CD14-positive monocyte (primary cell): ENCODE results near the gene UQCRC2. TPM values are rescaled to one million over a fixed set of nuclear protein-coding genes. Genes with fewer than 3 reads are reported as not detected.
A peak's percentile ranks its signal among the peaks of the same experiment; 100 is the strongest.

ENCODE experiments used
- DNase-seq, 3 donors: peaks; one replicate each; pipeline ENCODE4 v3.0.0-alpha.2; 2011 to 2022
- H2AFZ ChIP-seq: 2 replicates; pipeline ENCODE4 v1.6.0; 2012; ENCODE audit warnings: mild to moderate bottlenecking, low read depth, low read length, inconsistent platforms; ENCODE audit not compliant: insufficient read depth, poor library complexity, severe bottlenecking
- H3K27ac ChIP-seq, 2 donors: 1 replicate in 1 of 2; 2 replicates in 1 of 2; pipeline ENCODE4 v1.5.1; 2012 to 2013; ENCODE audit warnings: low read length in 2 of 2, control low read depth in 1 of 2, inconsistent platforms in 1 of 2, low read depth in 1 of 2, mild to moderate bottlenecking in 1 of 2
- H3K27me3 ChIP-seq, 2 donors: one replicate each; pipeline versions ENCODE4 v1.6.0 to v1.6.1; 2011 to 2013; ENCODE audit warnings: low read length in 2 of 2; ENCODE audit not compliant: control insufficient read depth in 2 of 2, insufficient read depth in 2 of 2
- H3K36me3 ChIP-seq, 2 donors: replicated peaks in 1 of 2; 1 replicate in 1 of 2; 2 replicates in 1 of 2; pipeline versions ENCODE4 v1.5.1 to v1.6.1; 2012 to 2013; ENCODE audit warnings: low read length in 2 of 2, control low read depth in 1 of 2, inconsistent platforms in 1 of 2, mild to moderate bottlenecking in 1 of 2; ENCODE audit not compliant: insufficient read depth in 2 of 2, control insufficient read depth in 1 of 2
- H3K4me1 ChIP-seq, 2 donors: 1 replicate in 1 of 2; 2 replicates in 1 of 2; pipeline versions ENCODE4 v1.5.1 to v1.6.1; 2012 to 2013; ENCODE audit warnings: low read length in 2 of 2, control low read depth in 1 of 2, inconsistent platforms in 1 of 2, mild to moderate bottlenecking in 1 of 2, moderate library complexity in 1 of 2; ENCODE audit not compliant: insufficient read depth in 2 of 2, control insufficient read depth in 1 of 2
- H3K4me2 ChIP-seq: replicated peaks from 2 replicates; pipeline ENCODE3; 2012; ENCODE audit warnings: low read length, moderate library complexity, mild to moderate bottlenecking; ENCODE audit not compliant: poor library complexity, severe bottlenecking; ENCODE audit errors: extremely low read depth
- H3K4me3 ChIP-seq, 3 experiments: fragments of 200-600 bp in 1 of 3; sonication (generic) in 1 of 3; replicated peaks in 1 of 3; 1 replicate in 2 of 3; 2 replicates in 1 of 3; pipeline ENCODE4 v1.5.1; 2011 to 2013; ENCODE audit warnings: low read length in 3 of 3, mild to moderate bottlenecking in 3 of 3, control low read depth in 2 of 3, low read depth in 2 of 3, inconsistent platforms in 1 of 3, moderate library complexity in 1 of 3
- H3K79me2 ChIP-seq: 2 replicates; pipeline ENCODE4 v1.6.0; 2012; ENCODE audit warnings: mild to moderate bottlenecking, control low read depth, inconsistent platforms, low read length, moderate library complexity; ENCODE audit not compliant: insufficient read depth
- H3K9ac ChIP-seq: 2 replicates; pipeline ENCODE4 v1.6.0; 2017; ENCODE audit warnings: low read length, mild to moderate bottlenecking; ENCODE audit not compliant: insufficient read depth, poor library complexity, severe bottlenecking
- H3K9me3 ChIP-seq, 2 donors: replicated peaks in 1 of 2; 1 replicate in 1 of 2; 2 replicates in 1 of 2; pipeline versions ENCODE4 v1.5.1 to v1.6.1; 2012 to 2013; ENCODE audit warnings: low read length in 2 of 2, control low read depth in 1 of 2; ENCODE audit not compliant: control insufficient read depth in 1 of 2, insufficient read depth in 1 of 2
- H4K20me1 ChIP-seq: 2 replicates; pipeline ENCODE4 v1.6.0; 2012; ENCODE audit warnings: mild to moderate bottlenecking, low read length, control low read depth, moderate library complexity; ENCODE audit not compliant: insufficient read depth
- H3K27ac Mint-ChIP-seq, 7 donors: one replicate each; pipeline ENCODE4 v1.8.0; 2020; ENCODE audit warnings: mild to moderate bottlenecking in 7 of 7, mixed read lengths in 7 of 7, moderate library complexity in 6 of 7, inconsistent platforms in 2 of 7
- H3K27me3 Mint-ChIP-seq, 3 donors: one replicate each; pipeline ENCODE4 v1.8.0; 2021 to 2022; ENCODE audit warnings: low read depth in 3 of 3, mild to moderate bottlenecking in 3 of 3, mixed read lengths in 3 of 3, moderate library complexity in 3 of 3, inconsistent platforms in 1 of 3
- H3K36me3 Mint-ChIP-seq, 2 donors: one replicate each; pipeline ENCODE4 v1.8.0; 2020; ENCODE audit warnings: mixed read lengths in 2 of 2, inconsistent platforms in 1 of 2, mild to moderate bottlenecking in 1 of 2
- H3K4me1 Mint-ChIP-seq: one replicate; pipeline ENCODE4 v1.8.0; 2020; ENCODE audit warnings: mild to moderate bottlenecking, mixed read lengths
- H3K4me3 Mint-ChIP-seq, 2 donors: one replicate each; pipeline ENCODE4 v1.8.0; 2020; ENCODE audit warnings: mild to moderate bottlenecking in 2 of 2, mixed read lengths in 2 of 2, moderate library complexity in 1 of 2
- H3K9me3 Mint-ChIP-seq, 7 donors: one replicate each; pipeline ENCODE4 v1.8.0; 2020 to 2022; ENCODE audit warnings: mixed read lengths in 7 of 7, mild to moderate bottlenecking in 6 of 7, moderate library complexity in 6 of 7, inconsistent platforms in 2 of 7
- CTCF ChIP-seq: fragments of 200-600 bp; IDR thresholded peaks from one replicate; pipeline ENCODE4 v1.8.0; 2022; ENCODE audit warnings: antibody characterized with exemption, mild to moderate bottlenecking
- WGBS: methylation state at CpG from one replicate; pipeline ENCODE4 v1.1.5; 2013; ENCODE audit warnings: missing lambda C conversion rate; ENCODE audit not compliant: insufficient coverage; 5-methylcytosine and 5-hydroxymethylcytosine counted together
- intact Hi-C, 2 donors: fragments of 100-400 bp; cut with micrococcal nuclease; formaldehyde crosslinking; loops; one replicate each; pipeline versions ENCODE4 v1.15.0 to v1.15.1; 2023
- polyA plus RNA-seq, 3 donors: library from polyadenylated mRNA; depleted of rRNA in 1 of 3; unstranded in 2 of 3; stranded (reverse) in 1 of 3; fragments of 300-500 nt in 2 of 3; fragments of >200 nt in 1 of 3; fragmentation: Illumina TruSeq in 2 of 3; gene quantifications; 1 replicate in 2 of 3; 2 replicates in 1 of 3; pipeline ENCODE4 v1.2.3, GENCODE V29; 2012 to 2021

Gene UQCRC2
- polyA plus RNA-seq, 3 donors, result 101 to 195 (median 189) TPM

- Histone ChIP-seq H3K79me2 (peaks cover 27% of the 10 kb centered on the region), H3K4me2 (no peak overlapping the region), H3K27me3 (peaks cover 0 to 3% of the 10 kb centered on the region in 2 donors), H4K20me1 (peaks cover 7% of the 10 kb centered on the region), H3K9ac (no peak overlapping the region), H3K4me3 (no peak overlapping the region), H3K36me3 (no peaks in the 10 kb centered on the region), H2AFZ (no peak overlapping the region), H3K9me3 (no peaks in the 10 kb centered on the region), H3K4me1 (peaks cover 27 to 29% of the 10 kb centered on the region in 2 donors), H3K27ac (no peak overlapping the region)
- Mint-ChIP-seq H3K36me3 (no peaks in the 10 kb centered on the region), H3K27ac (no peak overlapping the region), H3K9me3 (no peaks in the 10 kb centered on the region), H3K4me3 (no peak overlapping the region), H3K4me1 (peaks cover 32% of the 10 kb centered on the region), H3K27me3 (peaks cover 5 to 19% (median 7%) of the 10 kb centered on the region in 3 donors)
- no peak for TF ChIP-seq CTCF
- intact Hi-C loops, result no loop called here
- DNase-seq, result no peak
- WGBS, result no CpG with 5 or more reads among the region's 1 CpG
These were observed 52.6 kb downstream of the UQCRC2 start for GRCh38 chr16:22005746-22006145.

- Histone ChIP-seq H3K9ac (no peak overlapping the region), H3K27ac (no peak overlapping the region), H2AFZ (peak overlapping the region; percentile 100), H3K4me2 (no peak overlapping the region), H3K79me2 (peaks cover 36% of the 10 kb centered on the region), H3K9me3 (no peaks in the 10 kb centered on the region), H3K36me3 (no peaks in the 10 kb centered on the region), H3K4me3 (peak overlapping the region in 1 of 3 experiments; percentile 98), H3K27me3 (peaks cover 0 to 3% of the 10 kb centered on the region in 2 donors), H4K20me1 (peaks cover 14% of the 10 kb centered on the region), H3K4me1 (peaks cover 22 to 23% of the 10 kb centered on the region in 2 donors)
- no peak for TF ChIP-seq CTCF
- Mint-ChIP-seq H3K9me3 (no peaks in the 10 kb centered on the region), H3K36me3 (peaks cover 0 to 2% of the 10 kb centered on the region in 2 donors), H3K27me3 (peaks cover 5 to 19% (median 7%) of the 10 kb centered on the region in 3 donors), H3K4me1 (peaks cover 28% of the 10 kb centered on the region), H3K27ac (no peak overlapping the region), H3K4me3 (peak overlapping the region; percentile 86 to 95)
- 100% methylated on average over 2 of the region's 6 CpGs for WGBS
- no peak for DNase-seq
- intact Hi-C loops, result no loop called here
These were observed 53.5 kb downstream of the UQCRC2 start for GRCh38 chr16:22006636-22007035.
